ENCODE measurements around the gene EP400.
"Not testable (repeated sequence)": the region's sequence is repeated elsewhere in the genome, so short reads cannot be mapped to it uniquely, and the experiment has no call there.

DNA sequence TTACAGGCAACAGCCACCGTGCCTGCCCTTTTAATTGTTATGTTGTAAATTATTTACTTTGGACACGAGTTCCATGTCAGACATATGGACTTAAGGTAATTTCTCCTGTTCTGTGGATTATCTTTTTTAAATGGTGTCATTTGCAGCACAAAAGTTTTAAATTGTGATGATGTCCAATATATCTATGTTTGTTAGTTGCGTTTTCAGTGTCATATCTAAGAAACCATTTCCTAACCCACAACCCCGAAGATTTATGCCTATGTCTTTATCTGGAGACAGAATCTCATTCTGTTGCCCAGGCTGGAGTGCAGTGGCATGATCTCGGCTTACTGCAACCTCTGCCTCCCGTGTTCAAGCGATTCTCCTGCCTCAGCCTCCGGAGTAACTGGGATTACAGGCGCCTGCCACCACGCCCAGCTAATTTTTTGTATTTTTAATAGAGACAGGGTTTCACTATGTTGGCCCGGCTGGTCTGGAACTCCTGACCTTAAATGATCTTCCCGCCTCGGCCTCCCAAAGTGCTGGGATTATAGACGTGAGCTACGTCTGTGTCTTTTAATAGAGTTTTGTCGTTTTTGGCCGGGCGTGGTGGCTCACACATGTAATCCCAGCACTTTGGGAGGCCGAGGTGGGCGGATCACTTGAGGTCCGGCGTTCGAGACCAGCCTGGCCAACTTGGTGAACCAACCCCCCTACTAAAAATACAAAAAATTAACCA, 870 bp upstream of the EP400 start:
- TF ChIP-seq, protein P1, sequence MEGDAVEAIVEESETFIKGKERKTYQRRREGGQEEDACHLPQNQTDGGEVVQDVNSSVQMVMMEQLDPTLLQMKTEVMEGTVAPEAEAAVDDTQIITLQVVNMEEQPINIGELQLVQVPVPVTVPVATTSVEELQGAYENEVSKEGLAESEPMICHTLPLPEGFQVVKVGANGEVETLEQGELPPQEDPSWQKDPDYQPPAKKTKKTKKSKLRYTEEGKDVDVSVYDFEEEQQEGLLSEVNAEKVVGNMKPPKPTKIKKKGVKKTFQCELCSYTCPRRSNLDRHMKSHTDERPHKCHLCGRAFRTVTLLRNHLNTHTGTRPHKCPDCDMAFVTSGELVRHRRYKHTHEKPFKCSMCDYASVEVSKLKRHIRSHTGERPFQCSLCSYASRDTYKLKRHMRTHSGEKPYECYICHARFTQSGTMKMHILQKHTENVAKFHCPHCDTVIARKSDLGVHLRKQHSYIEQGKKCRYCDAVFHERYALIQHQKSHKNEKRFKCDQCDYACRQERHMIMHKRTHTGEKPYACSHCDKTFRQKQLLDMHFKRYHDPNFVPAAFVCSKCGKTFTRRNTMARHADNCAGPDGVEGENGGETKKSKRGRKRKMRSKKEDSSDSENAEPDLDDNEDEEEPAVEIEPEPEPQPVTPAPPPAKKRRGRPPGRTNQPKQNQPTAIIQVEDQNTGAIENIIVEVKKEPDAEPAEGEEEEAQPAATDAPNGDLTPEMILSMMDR (IDR thresholded peaks at IDR 0.05), result not testable (repeated sequence)
- not testable (repeated sequence) for TF ChIP-seq POLR2A (IDR thresholded peaks at IDR 0.05)
